HG03354 (cell line): ENCODE results near the gene MAN1B1.

Experiments used
- ATAC-seq: cut with Tn5 transposase; IDR thresholded peaks from one replicate; pipeline ENCODE4 v1.9.1; 2021; ENCODE audit warnings: mild to moderate bottlenecking; ENCODE audit not compliant: unreplicated experiment, poor library complexity, severe bottlenecking

The MAN1B1 gene

DNA sequence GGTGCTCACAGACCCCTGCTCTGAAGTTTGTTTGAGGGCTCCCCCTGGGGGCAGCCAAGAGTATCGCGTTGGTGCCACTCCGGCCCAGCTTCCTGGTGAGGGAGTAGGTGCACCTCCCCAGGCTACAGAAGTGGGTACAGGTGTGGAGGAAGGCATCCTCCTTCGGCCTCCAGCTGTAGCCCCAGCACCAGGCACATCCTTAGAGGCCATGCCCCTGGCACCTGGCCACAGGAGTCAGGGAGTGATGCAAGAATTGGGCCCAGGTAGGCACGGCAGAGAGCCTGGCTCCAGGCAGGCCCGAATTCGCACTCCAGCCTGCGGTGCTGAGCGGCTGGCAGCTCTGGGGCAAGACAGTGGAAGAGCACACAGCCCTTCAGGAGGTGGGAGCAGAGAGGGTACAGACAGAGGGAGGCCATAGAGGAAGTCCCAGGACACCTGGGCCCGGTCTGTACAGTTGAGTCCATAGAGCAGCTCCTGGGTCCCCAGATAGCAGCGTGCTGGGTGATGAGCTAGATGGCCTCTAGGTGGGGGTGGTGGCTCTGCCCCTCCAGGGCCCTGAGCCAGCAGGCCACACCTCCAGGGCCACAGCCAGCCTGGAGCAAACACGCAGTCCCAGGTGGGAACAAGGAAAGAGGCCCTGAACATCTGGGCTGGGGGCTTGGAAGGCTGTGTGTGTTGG is 18.8 kb upstream of the MAN1B1 start:
- ATAC-seq, result peak; percentile 41

- ATAC-seq, result no peak
Measured at GRCh38 chr9:137068539-137069507, 18.0 kb upstream of the MAN1B1 start.

DNA sequence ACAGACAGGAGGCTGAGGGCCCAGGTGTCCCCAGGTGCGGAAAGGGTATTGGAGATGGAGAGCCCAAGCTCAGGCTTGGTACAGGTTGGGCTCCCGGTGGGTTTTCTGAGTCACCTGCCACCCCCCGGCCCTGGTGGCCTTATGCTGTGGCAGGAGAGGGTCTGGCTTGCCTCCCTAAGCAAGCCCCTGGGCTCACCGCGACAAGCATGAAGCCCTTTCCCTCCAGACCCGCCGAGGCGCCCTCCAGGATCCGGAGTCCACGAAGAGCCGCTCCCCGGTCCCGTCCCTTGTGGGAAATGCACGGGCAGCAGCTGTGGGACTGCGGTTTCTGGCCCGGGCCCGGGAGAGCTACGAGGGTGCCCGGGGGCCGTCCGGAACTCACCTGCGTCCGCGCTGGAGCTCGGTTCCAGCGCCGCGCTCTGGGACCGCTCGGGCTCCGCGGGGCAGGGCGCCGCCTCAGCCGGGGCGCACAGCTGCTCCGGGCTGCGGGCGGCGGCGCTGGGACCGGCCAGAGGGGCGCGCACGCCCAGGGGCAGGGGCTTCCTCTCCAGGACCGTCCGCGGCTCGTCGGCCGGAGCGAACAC is 17.2 kb upstream of the MAN1B1 start:
- peak; percentile 16 for ATAC-seq

GRCh38 chr9:137070201-137070905 is 16.4 kb upstream of the MAN1B1 start, which contains the start of gene SAPCD2:
Gene SAPCD2 (minus strand): TSS chr9:137070557. CDS start chr9:137070460, 97 bp downstream.
- peak; percentile 75 for ATAC-seq

DNA sequence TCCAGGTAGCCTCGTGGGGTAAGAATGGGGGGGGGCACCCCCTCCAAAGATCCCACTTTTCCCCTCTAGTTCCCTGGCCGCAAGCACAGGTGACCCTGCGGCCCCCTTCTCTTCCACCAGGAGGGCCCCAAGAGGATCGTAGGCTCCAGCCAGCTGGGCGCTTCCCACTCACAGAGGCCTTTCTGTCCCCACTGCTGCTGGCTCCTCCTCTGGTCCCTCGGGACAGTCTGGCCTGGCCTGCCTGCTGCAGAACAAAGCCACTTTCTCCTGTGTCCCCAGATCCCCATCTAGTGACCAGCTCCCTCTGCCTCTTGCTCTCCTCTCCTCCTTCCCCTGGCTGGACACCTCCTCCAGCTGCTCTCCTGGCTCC is 15.9 kb upstream of the MAN1B1 start:
- peak; percentile 10 for ATAC-seq

DNA sequence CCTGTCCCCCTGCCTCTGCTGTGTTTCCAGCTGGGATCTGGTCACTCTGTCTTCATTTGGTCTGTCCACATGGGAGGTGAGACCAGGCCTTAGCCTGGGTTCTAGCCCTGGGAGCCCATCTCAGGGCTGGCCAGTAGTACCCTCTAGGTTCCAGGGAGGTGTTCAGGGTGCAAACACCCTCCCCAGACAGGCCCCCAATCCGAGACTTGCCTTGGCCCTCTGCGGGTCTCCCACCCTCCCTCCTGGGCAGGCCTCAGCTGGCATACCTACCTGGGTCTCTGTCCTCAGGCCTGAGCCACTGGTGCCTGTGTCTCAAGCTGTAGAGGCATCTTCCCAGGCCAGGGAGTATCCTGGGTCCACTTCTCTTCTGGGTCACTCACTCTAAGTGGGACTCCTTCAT is 15.5 kb upstream of the MAN1B1 start:
- no peak for ATAC-seq

- ATAC-seq, result no peak
Measured at GRCh38 chr9:137073992-137074399, 12.8 kb upstream of the MAN1B1 start.

GRCh38 chr9:137074657-137075274 is 12.0 kb upstream of the MAN1B1 start:
- ATAC-seq, result no peak

DNA sequence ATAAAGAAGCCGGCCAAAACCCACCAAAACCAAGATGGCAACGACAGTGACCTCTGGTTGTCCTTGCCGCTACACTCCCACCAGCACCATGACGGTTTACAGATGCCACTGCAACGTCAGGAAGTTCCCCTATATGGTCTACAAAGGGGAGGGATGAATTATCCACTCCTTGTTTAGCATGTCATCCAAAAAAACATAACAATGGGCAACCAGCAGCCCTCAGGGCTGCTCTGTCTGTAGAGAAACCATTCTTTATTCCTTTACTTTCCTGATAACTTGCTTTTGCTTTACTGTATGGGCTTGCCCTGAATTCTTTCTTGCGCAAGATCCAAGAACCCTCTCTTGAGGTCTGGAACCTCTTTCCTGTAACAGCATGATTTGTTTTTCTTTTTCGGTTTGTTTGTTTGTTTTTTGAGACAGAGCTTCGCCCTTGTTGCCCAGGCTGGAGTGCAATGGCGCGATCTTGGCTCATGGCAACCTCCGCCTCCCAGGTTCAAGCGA is 11.5 kb upstream of the MAN1B1 start:
- no peak for ATAC-seq

- no peak for ATAC-seq
Measured at GRCh38 chr9:137076636-137077009, 10.2 kb upstream of the MAN1B1 start.

- peak; percentile 47 for ATAC-seq
Measured at GRCh38 chr9:137077010-137077747, 9.6 kb upstream of the MAN1B1 start, which contains the start of gene UAP1L1. Gene UAP1L1 (plus strand): TSS chr9:137077517. CDS start chr9:137077533, 16 bp downstream.

DNA sequence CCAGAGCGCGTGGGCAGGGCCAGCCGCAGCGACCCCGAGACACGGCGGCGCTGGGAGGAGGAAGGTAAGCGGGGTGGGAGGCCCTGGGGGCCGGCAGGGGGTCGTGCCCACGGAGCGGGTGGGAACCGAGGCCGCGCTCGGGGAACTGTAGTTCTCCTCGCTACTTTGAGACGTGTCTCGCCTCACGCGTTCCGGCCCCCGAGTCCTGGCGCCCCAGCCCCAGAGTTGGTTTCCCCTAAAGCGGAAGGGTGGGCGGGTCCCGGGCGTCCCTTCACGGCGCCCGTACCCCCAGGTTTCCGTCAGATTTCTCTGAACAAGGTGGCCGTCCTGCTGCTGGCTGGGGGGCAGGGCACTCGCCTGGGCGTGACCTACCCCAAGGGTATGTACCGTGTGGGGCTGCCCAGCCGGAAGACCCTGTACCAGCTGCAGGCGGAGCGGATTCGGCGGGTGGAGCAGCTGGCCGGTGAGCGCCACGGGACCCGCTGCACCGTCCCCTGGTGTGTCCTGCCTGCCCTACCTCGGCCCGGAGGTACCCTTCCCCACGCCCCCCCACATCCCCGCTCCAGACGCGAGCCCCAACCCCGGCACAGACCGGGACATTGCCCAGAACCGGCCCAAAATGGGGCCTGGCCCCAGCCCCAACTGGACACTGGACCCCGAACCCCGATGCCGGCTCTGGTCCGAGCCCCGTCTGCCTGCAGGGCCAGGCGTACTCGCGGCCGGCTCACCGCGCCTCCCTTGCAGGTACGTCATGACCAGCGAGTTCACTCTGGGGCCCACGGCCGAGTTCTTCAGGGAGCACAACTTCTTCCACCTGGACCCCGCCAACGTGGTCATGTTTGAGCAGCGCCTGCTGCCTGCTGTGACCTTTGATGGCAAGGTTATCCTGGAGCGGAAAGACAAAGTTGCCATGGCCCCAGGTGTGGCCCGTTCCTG is 8.8 kb upstream of the MAN1B1 start:
- peak; percentile 37 for ATAC-seq

- no peak for ATAC-seq
Measured at GRCh38 chr9:137078701-137079400, 7.9 kb upstream of the MAN1B1 start.

- no peak for ATAC-seq
Measured at GRCh38 chr9:137079401-137079787, 7.4 kb upstream of the MAN1B1 start.

DNA sequence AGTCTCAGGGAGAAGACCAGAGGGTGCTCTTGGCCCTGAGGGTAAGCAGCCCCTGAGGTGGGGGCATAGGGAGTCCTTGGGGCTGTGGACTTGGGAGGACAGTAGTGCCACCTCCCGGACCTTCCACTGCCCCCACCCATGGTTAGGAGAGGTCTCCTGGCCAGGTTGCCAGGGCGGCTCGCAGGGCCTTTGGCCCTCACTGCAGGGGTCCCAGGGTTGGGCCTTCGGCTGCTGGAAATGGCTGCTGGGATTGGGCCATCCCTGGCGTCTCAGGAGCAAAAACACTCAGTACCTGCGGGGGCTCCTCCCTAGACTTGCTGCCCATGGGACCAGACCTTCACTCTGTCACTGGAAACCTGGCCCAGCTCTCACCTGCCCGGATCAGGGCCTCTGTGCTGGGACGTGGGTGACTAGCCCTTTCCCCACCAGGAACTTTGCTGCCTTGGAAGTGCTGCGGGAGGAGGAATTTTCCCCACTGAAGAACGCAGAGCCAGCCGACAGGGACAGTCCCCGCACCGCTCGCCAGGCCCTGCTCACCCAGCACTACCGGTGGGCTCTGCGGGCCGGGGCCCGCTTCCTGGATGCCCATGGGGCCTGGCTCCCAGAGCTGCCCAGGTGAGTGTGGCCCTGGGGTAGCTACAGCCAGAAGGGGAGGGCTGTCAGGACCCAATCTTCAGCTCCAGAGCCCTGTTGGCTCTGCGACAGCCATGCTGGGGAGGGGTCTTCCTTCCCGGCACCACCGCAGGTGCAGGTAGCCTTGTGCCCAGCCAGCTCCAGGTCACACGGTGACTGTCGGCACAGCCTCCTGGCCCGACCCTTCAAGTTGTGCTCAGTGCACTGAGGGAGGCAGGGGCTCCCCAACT is 6.3 kb upstream of the MAN1B1 start:
- no peak for ATAC-seq
